Motor neuron (in vitro differentiated cells): Measurements from ENCODE around the gene SCYL1. TPM values are rescaled to one million over a fixed set of nuclear protein-coding genes. Genes with fewer than 3 reads are reported as not detected.

Source experiments
- ATAC-seq, 8 experiments: fragments of 200-7000 bp; cut with Tn5 transposase; replicated peaks in 6 of 8; 2 replicates each; pipeline ENCODE4 v1.8.0; 2021; ENCODE audit warnings: mild to moderate bottlenecking in 8 of 8, moderate library complexity in 8 of 8
- H3K27ac ChIP-seq, 2 donors: fragments of 250-450 bp; sonication (Bioruptor Pico); 2 replicates each; pipeline ENCODE4 v1.9.0; 2021; ENCODE audit warnings: antibody characterized with exemption in 2 of 2, mild to moderate bottlenecking in 2 of 2, moderate library complexity in 1 of 2
- H3K4me1 ChIP-seq, 2 donors: fragments of 250-450 bp; sonication (Bioruptor Pico); replicated peaks in 1 of 2; 2 replicates each; pipeline ENCODE4 v1.6.1; 2021; ENCODE audit warnings: antibody characterized with exemption in 2 of 2, mild to moderate bottlenecking in 2 of 2, moderate library complexity in 1 of 2
- H3K4me3 ChIP-seq, 5 donors: fragments of 250-450 bp; sonication (Bioruptor Pico); 2 replicates each; pipeline ENCODE4 v1.9.0; 2021; ENCODE audit warnings: antibody characterized with exemption in 5 of 5, mild to moderate bottlenecking in 5 of 5, moderate library complexity in 4 of 5
- WGBS, 10 experiments: fragments of 450-650 bp; shearing (Covaris generic); methylation state at CpG; one replicate each; pipeline ENCODE4 v1.0.0; 2022; 5-methylcytosine and 5-hydroxymethylcytosine counted together
- in situ Hi-C, 9 experiments: fragments of 400-800 bp; cut with MboI; loops; one replicate each; pipeline ENCODE4 v1.15.0; 2021; ENCODE audit warnings: low sequenced_read_pairs in 9 of 9, low pct_unique_long_range_greater_than_20kb in 2 of 9; ENCODE audit not compliant: unreplicated experiment in 9 of 9
- total RNA-seq, 8 experiments: library from RNA; unstranded; fragments of 300-600 nt; gene quantifications; 2 replicates each; pipeline versions ENCODE4 v1.2.3 to v1.2.4, GENCODE V29; 2022

Gene SCYL1
- total RNA-seq, 8 experiments from 2014 or later: 39.2 to 119 (median 57.7) TPM

- in situ Hi-C loops: no loop called here
- Histone ChIP-seq H3K27ac (no peak overlapping the region), H3K4me3 (no peak overlapping the region), H3K4me1 (peaks cover 47 to 75% of the 10 kb centered on the region in 2 donors)
- WGBS, 10 experiments: 80 to 100% (median 85%) methylated on average over 1 to 4 of the region's 12 CpGs; no CpG with 5 or more reads in 6 of the 10 experiments
- ATAC-seq: no peak
Observed at GRCh38 chr11:65556470-65557279, 31.8 kb downstream of the SCYL1 start.

- WGBS, 10 experiments: 63 to 100% (median 67%) methylated on average over 1 to 2 of the region's 47 CpGs; no CpG with 5 or more reads in 7 of the 10 experiments
- ATAC-seq: peak; percentile 0 to 23 (median 15)
- peak overlapping the region; percentile 25 to 38 (median 33) for H3K4me3 ChIP-seq
- H3K4me1 ChIP-seq: peaks cover 47 to 75% of the 10 kb centered on the region in 2 donors
- peak overlapping the region in 1 of 2 donors; percentile 79 for H3K27ac ChIP-seq
- in situ Hi-C loops: no loop called here
Observed at GRCh38 chr11:65557280-65558001, 32.6 kb downstream of the SCYL1 start.

- peak; percentile 20 to 73 (median 66) for ATAC-seq
- Histone ChIP-seq H3K4me1 (peaks cover 46 to 70% of the 10 kb centered on the region in 2 donors), H3K27ac (peak within 1 kb of the TSS in 1 of 2 donors; percentile 79), H3K4me3 (peak within 1 kb of the TSS; percentile 25 to 38 (median 33))
- WGBS, 10 experiments: 0 to 20% (median 0%) methylated on average over 1 to 2 of the region's 79 CpGs; no CpG with 5 or more reads in 7 of the 10 experiments
- in situ Hi-C loops: no loop called here
Observed at GRCh38 chr11:65558002-65558929, 33.4 kb downstream of the SCYL1 start, which contains the start of gene LTBP3. Gene LTBP3, minus strand, starts transcription at chr11:65558359. Its CDS starts 400 bp downstream, at chr11:65557959.

GRCh38 chr11:65558930-65559509 is 34.1 kb downstream of the SCYL1 start:
- in situ Hi-C loops: no loop called here
- WGBS, 10 experiments: 80% methylated on average over 1 of the region's 19 CpGs; no CpG with 5 or more reads in 9 of the 10 experiments
- peak in 1 of 8 experiments; percentile 3 for ATAC-seq
- Histone ChIP-seq H3K27ac (peak overlapping the region in 1 of 2 donors; percentile 79), H3K4me3 (peak overlapping the region in 2 of 5 donors; percentile 33 to 38), H3K4me1 (peaks cover 39 to 63% of the 10 kb centered on the region in 2 donors)

- no peak overlapping the region for H3K4me3 ChIP-seq
- H3K27ac ChIP-seq: no peak overlapping the region
- ATAC-seq: no peak
- WGBS, 10 experiments: 15 to 100% (median 63%) methylated on average over 1 to 2 of the region's 5 CpGs; no CpG with 5 or more reads in 6 of the 10 experiments
- peaks cover 37 to 58% of the 10 kb centered on the region in 2 donors for H3K4me1 ChIP-seq
- in situ Hi-C loops: no loop called here
Observed at GRCh38 chr11:65559535-65559934, 34.7 kb downstream of the SCYL1 start.

- Histone ChIP-seq H3K4me3 (no peak overlapping the region), H3K4me1 (peaks cover 32 to 53% of the 10 kb centered on the region in 2 donors), H3K27ac (no peak overlapping the region)
- 0 to 71% (median 40%) methylated on average over 1 to 4 of the region's 5 CpGs; no CpG with 5 or more reads in 3 of the 10 experiments for WGBS, 10 experiments
- peak in 4 of 8 experiments; percentile 0 to 10 (median 2) for ATAC-seq
- in situ Hi-C loops: no loop called here
Observed at GRCh38 chr11:65559951-65560537, 35.2 kb downstream of the SCYL1 start.

- Histone ChIP-seq H3K4me3 (no peak overlapping the region), H3K27ac (no peak overlapping the region), H3K4me1 (peaks cover 25 to 45% of the 10 kb centered on the region in 2 donors)
- 0 to 30% (median 8%) methylated on average over 1 to 6 of the region's 15 CpGs; no CpG with 5 or more reads in 4 of the 10 experiments for WGBS, 10 experiments
- ATAC-seq: peak in 7 of 8 experiments; percentile 1 to 36 (median 14)
- in situ Hi-C loops: no loop called here
Observed at GRCh38 chr11:65560555-65561418, 35.9 kb downstream of the SCYL1 start.

GRCh38 chr11:65562020-65562419 is 37.1 kb downstream of the SCYL1 start:
- Histone ChIP-seq H3K4me3 (no peak overlapping the region), H3K4me1 (peaks cover 21 to 37% of the 10 kb centered on the region in 2 donors), H3K27ac (no peak overlapping the region)
- WGBS, 10 experiments: 27 to 100% (median 91%) methylated on average over 1 to 5 of the region's 7 CpGs; no CpG with 5 or more reads in 2 of the 10 experiments
- in situ Hi-C loops: no loop called here
- no peak for ATAC-seq

- no peak for ATAC-seq
- Histone ChIP-seq H3K4me1 (peaks cover 16 to 30% of the 10 kb centered on the region in 2 donors), H3K27ac (no peak overlapping the region), H3K4me3 (no peak overlapping the region)
- in situ Hi-C loops: no loop called here
- 50 to 100% (median 83%) methylated on average over 1 to 6 of the region's 9 CpGs; no CpG with 5 or more reads in 2 of the 10 experiments for WGBS, 10 experiments
Observed at GRCh38 chr11:65562788-65563187, 37.9 kb downstream of the SCYL1 start.

- no peak overlapping the region for H3K27ac ChIP-seq
- in situ Hi-C loops: no loop called here
- no peak overlapping the region for H3K4me3 ChIP-seq
- no peak for ATAC-seq
- WGBS, 10 experiments: 93 to 100% (median 100%) methylated on average over 1 to 4 of the region's 4 CpGs; no CpG with 5 or more reads in 2 of the 10 experiments
- peaks cover 15 to 31% of the 10 kb centered on the region in 2 donors for H3K4me1 ChIP-seq
Observed at GRCh38 chr11:65563601-65564000, 38.7 kb downstream of the SCYL1 start.
